HG03575 (cell line): ENCODE measurements around the gene FREM3.
"Not testable (repeated sequence)": the region's sequence is repeated elsewhere in the genome, so short reads cannot be mapped to it uniquely, and the experiment has no call there.

ENCODE experiments used
- ATAC-seq: cut with Tn5 transposase; IDR thresholded peaks from one replicate; pipeline ENCODE4 v1.9.1; 2021; ENCODE audit not compliant: unreplicated experiment, insufficient number of reproducible peaks, low FRiP score; ENCODE audit errors: extremely low read depth

FREM3 gene

GRCh38 chr4:143531380-143531779 is 169.1 kb downstream of the FREM3 start:
- no peak for ATAC-seq

GRCh38 chr4:143528046-143528445 is 172.4 kb downstream of the FREM3 start:
- ATAC-seq, result not testable (repeated sequence)
